GM12801 (cell line): ENCODE data around the gene JSRP1.

Experiments
- CTCF ChIP-seq: IDR thresholded peaks from one replicate; pipeline ENCODE4 v1.5.1; 2011; ENCODE audit warnings: control low read depth; ENCODE audit not compliant: insufficient read length; ENCODE audit errors: extremely low read depth

JSRP1 gene

GRCh38 chr19:2294687-2295335 is 38.6 kb upstream of the JSRP1 start:
- TF ChIP-seq CTCF, result no peak

- TF ChIP-seq CTCF, result no peak
Observed at GRCh38 chr19:2291185-2291751, 35.1 kb upstream of the JSRP1 start.

GRCh38 chr19:2290441-2291184 is 34.4 kb upstream of the JSRP1 start:
- no peak for TF ChIP-seq CTCF

- no peak for TF ChIP-seq CTCF
Observed at GRCh38 chr19:2289714-2290435, 33.7 kb upstream of the JSRP1 start.

- TF ChIP-seq CTCF, result no peak
Observed at GRCh38 chr19:2288818-2289713, 32.8 kb upstream of the JSRP1 start.

- no peak for TF ChIP-seq CTCF
Observed at GRCh38 chr19:2288338-2288817, 32.2 kb upstream of the JSRP1 start.
